Caki2 (cell line): ENCODE measurements around the gene SF3A1. TPM values are rescaled to one million over a fixed set of nuclear protein-coding genes. Genes with fewer than 3 reads are reported as not detected.

Source experiments
- DNase-seq: peaks from one replicate; pipeline ENCODE4 v3.0.0-alpha.2; 2015; ENCODE audit warnings: low read depth
- in situ Hi-C: cut with HindIII; loops from 2 replicates; pipeline ENCODE4 v1.10.0; 2016; ENCODE audit warnings: low sequenced_read_pairs, low pct_unique_long_range_greater_than_20kb, mixed read lengths
- total RNA-seq: library from RNA; depleted of rRNA; stranded (reverse); fragments of >200 nt; shearing (Covaris generic); gene quantifications from 2 replicates; pipeline ENCODE4 v1.2.3, GENCODE V29; 2014; ENCODE audit warnings: low replicate concordance

SF3A1 gene
- total RNA-seq, 1 experiment from 2014 or later, result 15.5 TPM

- DNase-seq, result peak; percentile 76
These were observed 34.4 kb upstream of the SF3A1 start for GRCh38 chr22:30390974-30391691.

GRCh38 chr22:30386960-30387827 is 30.5 kb upstream of the SF3A1 start, which contains the start of gene RNF215:
RNF215 (minus strand) TSS chr22:30387411; CDS start chr22:30387313, 98 bp downstream.
- in situ Hi-C loops, result loop anchor here (10.0 kb wide), 1 partner anchor 102 kb away; the partner anchor contains the start of gene CASTOR1
- peak; percentile 75 for DNase-seq

More at GRCh38 chr22:30390974-30391691, 34.4 kb upstream of the SF3A1 start:
- in situ Hi-C loops, result no loop called here

GRCh38 chr22:30386608-30386959 is 29.9 kb upstream of the SF3A1 start:
- in situ Hi-C loops, result loop anchor here (10.0 kb wide), 1 partner anchor 102 kb away; the partner anchor contains the start of gene CASTOR1
- no peak for DNase-seq

- DNase-seq, result no peak
- in situ Hi-C loops, result loop anchor here (10.0 kb wide), 1 partner anchor 101 kb away; the partner anchor contains the start of gene CASTOR1
These were observed 29.2 kb upstream of the SF3A1 start for GRCh38 chr22:30385942-30386341.

GRCh38 chr22:30383061-30383460 is 26.4 kb upstream of the SF3A1 start:
- in situ Hi-C loops, result loop anchor here (10.0 kb wide), 1 partner anchor 98 kb away; the partner anchor contains the start of gene CASTOR1
- no peak for DNase-seq

GRCh38 chr22:30382340-30382739 is 25.6 kb upstream of the SF3A1 start:
- in situ Hi-C loops, result loop anchor here (10.0 kb wide), 1 partner anchor 98 kb away; the partner anchor contains the start of gene CASTOR1
- no peak for DNase-seq

GRCh38 chr22:30381264-30381663 is 24.6 kb upstream of the SF3A1 start:
- DNase-seq, result no peak
- in situ Hi-C loops, result loop anchor here (10.0 kb wide), 1 partner anchor 96 kb away; the partner anchor contains the start of gene CASTOR1

- in situ Hi-C loops, result loop anchor here (10.0 kb wide), 1 partner anchor 95 kb away; the partner anchor contains the start of gene CASTOR1
These were observed 23.3 kb upstream of the SF3A1 start for GRCh38 chr22:30380011-30380410.

GRCh38 chr22:30375312-30375849 is 18.7 kb upstream of the SF3A1 start:
- DNase-seq, result no peak
- in situ Hi-C loops, result no loop called here

More at GRCh38 chr22:30380011-30380410, 23.3 kb upstream of the SF3A1 start:
- no peak for DNase-seq

- in situ Hi-C loops, result no loop called here
- no peak for DNase-seq
These were observed 16.9 kb upstream of the SF3A1 start for GRCh38 chr22:30373331-30374325.

- in situ Hi-C loops, result no loop called here
- no peak for DNase-seq
These were observed 16.2 kb upstream of the SF3A1 start for GRCh38 chr22:30372915-30373314.

- in situ Hi-C loops, result no loop called here
- DNase-seq, result no peak
These were observed 15.3 kb upstream of the SF3A1 start for GRCh38 chr22:30371981-30372380.

GRCh38 chr22:30371321-30371720 is 14.6 kb upstream of the SF3A1 start:
- DNase-seq, result no peak

GRCh38 chr22:30370641-30371230 is 14.0 kb upstream of the SF3A1 start:
- in situ Hi-C loops, result no loop called here
- DNase-seq, result no peak

More at GRCh38 chr22:30371321-30371720, 14.6 kb upstream of the SF3A1 start:
- in situ Hi-C loops, result no loop called here

- in situ Hi-C loops, result no loop called here
- DNase-seq, result no peak
These were observed 11.7 kb upstream of the SF3A1 start for GRCh38 chr22:30368420-30368819.

GRCh38 chr22:30365891-30366290 is 9.2 kb upstream of the SF3A1 start:
- in situ Hi-C loops, result no loop called here
- no peak for DNase-seq

- in situ Hi-C loops, result no loop called here
- no peak for DNase-seq
These were observed 6.1 kb upstream of the SF3A1 start for GRCh38 chr22:30362651-30363281.
